HG03460 (cell line): ENCODE results near the gene ZFP36L1.

Experiments used
- ATAC-seq: cut with Tn5 transposase; IDR thresholded peaks from one replicate; pipeline ENCODE4 v1.9.1; 2021; ENCODE audit not compliant: unreplicated experiment

The ZFP36L1 gene

GRCh38 chr14:68784978-68785533 lies 7.8 kb downstream of the ZFP36L1 start:
- ATAC-seq: no peak

GRCh38 chr14:68784226-68784910 lies 8.5 kb downstream of the ZFP36L1 start:
- no peak for ATAC-seq

GRCh38 chr14:68783408-68784225 lies 9.2 kb downstream of the ZFP36L1 start:
- ATAC-seq: no peak

- no peak for ATAC-seq
Measured at GRCh38 chr14:68782091-68782981, 10.5 kb downstream of the ZFP36L1 start.

- ATAC-seq: no peak
Measured at GRCh38 chr14:68781161-68782021, 11.5 kb downstream of the ZFP36L1 start.

- ATAC-seq: no peak
Measured at GRCh38 chr14:68780358-68781160, 12.3 kb downstream of the ZFP36L1 start.

- no peak for ATAC-seq
Measured at GRCh38 chr14:68779761-68780323, 13.0 kb downstream of the ZFP36L1 start.

- ATAC-seq: no peak
Measured at GRCh38 chr14:68777644-68778043, 15.2 kb downstream of the ZFP36L1 start.

- no peak for ATAC-seq
Measured at GRCh38 chr14:68775614-68776126, 17.2 kb downstream of the ZFP36L1 start.

- ATAC-seq: no peak
Measured at GRCh38 chr14:68774771-68775613, 17.9 kb downstream of the ZFP36L1 start.

- ATAC-seq: no peak
Measured at GRCh38 chr14:68772761-68773381, 20.0 kb downstream of the ZFP36L1 start.

- no peak for ATAC-seq
Measured at GRCh38 chr14:68771631-68772030, 21.2 kb downstream of the ZFP36L1 start.

GRCh38 chr14:68770553-68771286 lies 22.1 kb downstream of the ZFP36L1 start:
- ATAC-seq: no peak

- no peak for ATAC-seq
Measured at GRCh38 chr14:68770051-68770450, 22.8 kb downstream of the ZFP36L1 start.

- ATAC-seq: no peak
Measured at GRCh38 chr14:68768316-68768715, 24.6 kb downstream of the ZFP36L1 start.

GRCh38 chr14:68767248-68767645 lies 25.6 kb downstream of the ZFP36L1 start:
- ATAC-seq: no peak
